Transverse colon (tissue), 4 donors: ENCODE measurements around the gene MED15. TPM values are rescaled to one million over a fixed set of nuclear protein-coding genes. Genes with fewer than 3 reads are reported as not detected.

Experiments used
- DNase-seq: peaks from one replicate; pipeline ENCODE4 v3.0.0-alpha.2; 2019
- H3K27ac ChIP-seq, 4 donors: fragments of 200-600 bp; sonication (generic); 2 replicates each; pipeline ENCODE4 v1.5.1; 2016 to 2018; ENCODE audit warnings: inconsistent platforms in 4 of 4
- H3K27me3 ChIP-seq: fragments of 200-600 bp; sonication (generic); 2 replicates; pipeline ENCODE4 v1.5.1; 2017; ENCODE audit warnings: inconsistent platforms
- H3K36me3 ChIP-seq, 4 donors: fragments of 200-600 bp; sonication (generic); 2 replicates each; pipeline ENCODE4 v1.5.1; 2017 to 2019; ENCODE audit warnings: inconsistent platforms in 4 of 4
- H3K4me1 ChIP-seq, 4 donors: fragments of 200-600 bp; sonication (generic); 2 replicates each; pipeline ENCODE4 v1.5.1; 2017 to 2020; ENCODE audit warnings: inconsistent platforms in 4 of 4
- H3K4me3 ChIP-seq, 4 donors: fragments of 200-600 bp; sonication (generic); 1 replicate in 1 of 4; 2 replicates in 3 of 4; pipeline versions ENCODE4 v1.5.1 to v1.6.1; 2017 to 2019; ENCODE audit warnings: inconsistent platforms in 4 of 4
- H3K9me3 ChIP-seq, 2 donors: fragments of 200-600 bp; sonication (generic); 2 replicates each; pipeline ENCODE4 v1.5.1; 2017 to 2019; ENCODE audit warnings: inconsistent platforms in 2 of 2
- CTCF ChIP-seq, 5 experiments: fragments of 200-600 bp in 3 of 5; fragments of 450-650 bp in 2 of 5; sonication (generic) in 3 of 5; IDR thresholded peaks; 1 replicate in 2 of 5; 2 replicates in 3 of 5; pipeline ENCODE4 v1.5.1; 2016 to 2017; ENCODE audit warnings: antibody characterized with exemption in 5 of 5, inconsistent platforms in 3 of 5, mild to moderate bottlenecking in 2 of 5, moderate library complexity in 1 of 5
- EP300 ChIP-seq: sonication (generic); formaldehyde crosslinking; IDR thresholded peaks from one replicate; pipeline ENCODE4 v1.6.1; 2017; ENCODE audit warnings: antibody characterized with exemption, low read depth
- POLR2A ChIP-seq: fragments of 450-650 bp; IDR thresholded peaks from one replicate; pipeline ENCODE4 v1.6.1; 2016; ENCODE audit warnings: antibody characterized with exemption, mild to moderate bottlenecking, moderate library complexity
- POLR2AphosphoS5 ChIP-seq, 3 donors: sonication (generic); formaldehyde crosslinking; IDR thresholded peaks; one replicate each; pipeline ENCODE4 v1.6.1; 2016; ENCODE audit warnings: antibody characterized with exemption in 3 of 3
- WGBS, 2 donors: methylation state at CpG; one replicate each; pipeline ENCODE4 v1.1.5; 2018; ENCODE audit warnings: low coverage in 1 of 2; 5-methylcytosine and 5-hydroxymethylcytosine counted together
- in situ Hi-C, 4 donors: fragments of 200-750 bp; cut with MboI; loops; one replicate each; pipeline versions ENCODE4 v1.15.0 to v1.15.1; 2017; ENCODE audit warnings: low sequenced_read_pairs in 3 of 4, low pct_ligation_motif_present in 1 of 4, low pct_unique_long_range_greater_than_20kb in 1 of 4
- intact Hi-C: fragments of 100-400 bp; cut with DNase I; formaldehyde crosslinking; loops from one replicate; pipeline ENCODE4 v1.15.1; 2023; ENCODE audit warnings: low total_unique reads
- total RNA-seq, 4 donors: library from RNA; depleted of rRNA; stranded (reverse); fragments of >200 nt; gene quantifications; one replicate each; pipeline ENCODE4 v1.1.0, GENCODE V29; 2016

Gene MED15
- total RNA-seq, 4 donors from 2014 or later: 70.3 to 211 (median 116) TPM

- Histone ChIP-seq H3K36me3 (peaks cover 0 to 42% (median 18%) of the 10 kb centered on the region in 4 donors), H3K4me3 (no peak overlapping the region), H3K9me3 (no peaks in the 10 kb centered on the region), H3K27me3 (no peaks in the 10 kb centered on the region), H3K27ac (no peak overlapping the region), H3K4me1 (peaks cover 0 to 23% (median 14%) of the 10 kb centered on the region in 4 donors)
- no peak for TF ChIP-seq POLR2AphosphoS5 (IDR thresholded peaks at IDR 0.05)
- no peak for TF ChIP-seq POLR2A
- TF ChIP-seq CTCF (IDR thresholded peaks at IDR 0.05): no peak
- TF ChIP-seq EP300: no peak
- intact Hi-C loops (no loop called here), in situ Hi-C loops (no loop called here)
- no peak for DNase-seq
- 76 to 86% methylated on average over 1 to 4 of the region's 4 CpGs for WGBS, 2 donors
Observed at GRCh38 chr22:20563466-20563906, 56.1 kb downstream of the MED15 start.

- intact Hi-C loops (no loop called here), in situ Hi-C loops (no loop called here)
- peak overlapping the region in 1 of 4 donors; percentile 5 for H3K27ac ChIP-seq
- peaks cover 0 to 28% (median 18%) of the 10 kb centered on the region in 4 donors for H3K4me1 ChIP-seq
- TF ChIP-seq POLR2AphosphoS5 (IDR thresholded peaks at IDR 0.05) (no peak), CTCF (IDR thresholded peaks at IDR 0.05) (no peak), EP300 (no peak), POLR2A (no peak)
- DNase-seq: no peak
- H3K9me3 ChIP-seq: no peaks in the 10 kb centered on the region
- no peaks in the 10 kb centered on the region for H3K27me3 ChIP-seq
- peaks cover 0 to 37% (median 16%) of the 10 kb centered on the region in 4 donors for H3K36me3 ChIP-seq
- H3K4me3 ChIP-seq: no peak overlapping the region
- 71% methylated on average over 13 of the region's 13 CpGs for WGBS, 2 donors
Observed at GRCh38 chr22:20563941-20564371, 56.5 kb downstream of the MED15 start.

GRCh38 chr22:20565079-20565734 lies 57.8 kb downstream of the MED15 start:
- Histone ChIP-seq H3K27ac (no peak overlapping the region), H3K36me3 (peaks cover 0 to 34% (median 12%) of the 10 kb centered on the region in 4 donors), H3K4me1 (peaks cover 0 to 38% (median 21%) of the 10 kb centered on the region in 4 donors), H3K27me3 (no peaks in the 10 kb centered on the region), H3K9me3 (no peaks in the 10 kb centered on the region), H3K4me3 (no peak overlapping the region)
- TF ChIP-seq EP300 (no peak), POLR2AphosphoS5 (IDR thresholded peaks at IDR 0.05) (no peak), POLR2A (no peak), CTCF (IDR thresholded peaks at IDR 0.05) (no peak)
- 72 to 86% methylated on average over 5 to 13 of the region's 13 CpGs for WGBS, 2 donors
- in situ Hi-C loops (no loop called here), intact Hi-C loops (no loop called here)
- no peak for DNase-seq

GRCh38 chr22:20565761-20566160 lies 58.4 kb downstream of the MED15 start:
- TF ChIP-seq POLR2AphosphoS5 (IDR thresholded peaks at IDR 0.05) (no peak), CTCF (IDR thresholded peaks at IDR 0.05) (no peak), EP300 (no peak), POLR2A (no peak)
- H3K36me3 ChIP-seq: peaks cover 0 to 34% (median 12%) of the 10 kb centered on the region in 4 donors
- peaks cover 0 to 38% (median 21%) of the 10 kb centered on the region in 4 donors for H3K4me1 ChIP-seq
- no peak for DNase-seq
- H3K9me3 ChIP-seq: no peaks in the 10 kb centered on the region
- no peaks in the 10 kb centered on the region for H3K27me3 ChIP-seq
- H3K4me3 ChIP-seq: no peak overlapping the region
- in situ Hi-C loops: no loop called here
- H3K27ac ChIP-seq: peak overlapping the region in 1 of 4 donors; percentile 47
- intact Hi-C loops: no loop called here
- WGBS, 2 donors: 89 to 100% methylated on average over 1 to 4 of the region's 4 CpGs
